Endothelial cell of umbilical vein (primary cell): ENCODE results near the gene KISS1.

ENCODE experiments used
- EZH2 ChIP-seq: IDR thresholded peaks from 2 replicates; pipeline ENCODE4 v1.6.1; 2012; ENCODE audit warnings: borderline replicate concordance, low read depth, mild to moderate bottlenecking, moderate library complexity, low read length, inconsistent platforms; ENCODE audit not compliant: severe bottlenecking
- FOS ChIP-seq: IDR thresholded peaks from 2 replicates; pipeline ENCODE4 v1.6.1; 2011; ENCODE audit warnings: mild to moderate bottlenecking, low read length, moderate library complexity, borderline replicate concordance; ENCODE audit not compliant: insufficient read depth
- GATA2 ChIP-seq: IDR thresholded peaks from 2 replicates; pipeline ENCODE4 v1.7.0; 2011; ENCODE audit warnings: low read depth, mild to moderate bottlenecking, moderate library complexity, mixed read lengths, low read length; ENCODE audit not compliant: insufficient read length, insufficient read depth
- MAX ChIP-seq: IDR thresholded peaks from 2 replicates; pipeline ENCODE4 v1.6.1; 2011; ENCODE audit not compliant: insufficient read depth, insufficient read length
- MYC ChIP-seq: IDR thresholded peaks from one replicate; pipeline ENCODE4 v1.6.1; 2011; ENCODE audit warnings: mild to moderate bottlenecking, low read depth, low read length
- POLR2A ChIP-seq: IDR thresholded peaks from 2 replicates; pipeline ENCODE4 v1.6.1; 2012; ENCODE audit warnings: low read depth, mild to moderate bottlenecking, control low read depth, low read length
- POLR2AphosphoS5 ChIP-seq: IDR thresholded peaks from 2 replicates; pipeline ENCODE4 v1.6.1; 2012; ENCODE audit warnings: low read depth, mild to moderate bottlenecking, control low read depth, low read length, moderate library complexity; ENCODE audit not compliant: insufficient read depth
- TF ChIP-seq, protein P1 (sequence below), 2 donors: IDR thresholded peaks; 1 replicate in 1 of 2; 2 replicates in 1 of 2; pipeline ENCODE4 v1.5.1; 2011; ENCODE audit warnings: low read length in 2 of 2, mild to moderate bottlenecking in 2 of 2, moderate library complexity in 2 of 2, control low read depth in 1 of 2, inconsistent platforms in 1 of 2, low read depth in 1 of 2; ENCODE audit not compliant: insufficient read depth in 1 of 2; ENCODE audit errors: extremely low read depth in 1 of 2

DNA sequence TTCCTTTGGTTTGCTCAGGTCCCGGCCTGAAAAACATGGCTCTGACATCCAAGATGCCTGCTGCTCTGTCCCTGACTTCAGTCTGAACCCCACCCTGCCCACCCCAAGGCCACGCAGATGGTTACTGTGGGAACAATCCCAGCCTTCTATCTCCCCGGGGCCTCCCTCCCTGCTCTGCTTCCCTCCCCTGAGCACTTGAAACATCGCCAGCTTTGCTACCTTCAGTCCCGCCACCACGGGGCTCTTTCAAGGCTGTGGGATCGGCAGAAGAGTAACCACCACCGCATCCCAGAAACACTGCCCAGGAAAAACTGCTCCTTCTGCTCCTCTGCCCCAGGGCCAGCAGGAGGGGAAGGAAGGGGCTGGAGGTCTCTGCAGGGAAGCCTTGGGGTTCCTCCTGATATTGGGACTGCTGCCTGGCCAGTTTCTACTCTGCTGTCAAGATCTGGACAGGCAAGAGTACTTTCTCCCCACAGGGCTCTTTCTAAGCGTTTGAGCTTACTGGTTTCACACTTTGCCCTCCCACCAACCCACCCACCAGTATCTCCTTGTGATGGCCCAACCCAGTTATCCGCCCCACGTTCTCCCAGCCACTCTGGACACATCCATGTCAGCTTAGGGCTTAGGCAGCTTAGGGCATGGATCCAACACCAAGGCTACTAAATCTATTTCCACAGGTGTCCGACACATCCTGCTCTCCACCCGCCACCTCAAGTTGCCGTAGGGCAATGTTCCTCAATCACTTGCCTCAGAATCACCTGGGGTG is 52.8 kb downstream of the KISS1 start:
- TF ChIP-seq, protein P1, sequence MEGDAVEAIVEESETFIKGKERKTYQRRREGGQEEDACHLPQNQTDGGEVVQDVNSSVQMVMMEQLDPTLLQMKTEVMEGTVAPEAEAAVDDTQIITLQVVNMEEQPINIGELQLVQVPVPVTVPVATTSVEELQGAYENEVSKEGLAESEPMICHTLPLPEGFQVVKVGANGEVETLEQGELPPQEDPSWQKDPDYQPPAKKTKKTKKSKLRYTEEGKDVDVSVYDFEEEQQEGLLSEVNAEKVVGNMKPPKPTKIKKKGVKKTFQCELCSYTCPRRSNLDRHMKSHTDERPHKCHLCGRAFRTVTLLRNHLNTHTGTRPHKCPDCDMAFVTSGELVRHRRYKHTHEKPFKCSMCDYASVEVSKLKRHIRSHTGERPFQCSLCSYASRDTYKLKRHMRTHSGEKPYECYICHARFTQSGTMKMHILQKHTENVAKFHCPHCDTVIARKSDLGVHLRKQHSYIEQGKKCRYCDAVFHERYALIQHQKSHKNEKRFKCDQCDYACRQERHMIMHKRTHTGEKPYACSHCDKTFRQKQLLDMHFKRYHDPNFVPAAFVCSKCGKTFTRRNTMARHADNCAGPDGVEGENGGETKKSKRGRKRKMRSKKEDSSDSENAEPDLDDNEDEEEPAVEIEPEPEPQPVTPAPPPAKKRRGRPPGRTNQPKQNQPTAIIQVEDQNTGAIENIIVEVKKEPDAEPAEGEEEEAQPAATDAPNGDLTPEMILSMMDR (IDR thresholded peaks at IDR 0.05; ENCODE audit: extremely low read depth in 1 of 2, insufficient read depth in 1 of 2, low read depth in 1 of 2, low read length in 2 of 2), result no peak
- no peak for TF ChIP-seq POLR2AphosphoS5
- TF ChIP-seq MYC, result no peak
- no peak for TF ChIP-seq POLR2A
- no peak for TF ChIP-seq MAX
- TF ChIP-seq FOS, result no peak
- no peak for TF ChIP-seq EZH2
- no peak for TF ChIP-seq GATA2
